Frontal cortex (tissue), 4 donors: ENCODE results near the gene SERPINA5. TPM values are rescaled to one million over a fixed set of nuclear protein-coding genes. Genes with fewer than 3 reads are reported as not detected.
"Not testable (repeated sequence)": the region's sequence is repeated elsewhere in the genome, so short reads cannot be mapped to it uniquely, and the experiment has no call there.

Experiments
- DNase-seq, 2 donors: peaks; one replicate each; pipeline ENCODE4 v3.0.0; 2012; ENCODE audit warnings: low spot score in 2 of 2
- FAIRE-seq: peaks from 2 replicates; lab custom pipeline; 2012; peaks lifted over from hg19 to GRCh38; lab: Jason Lieb, UNC
- total RNA-seq: library from RNA; depleted of rRNA; stranded (reverse); fragments of >200 nt; gene quantifications from one replicate; pipeline ENCODE4 v1.2.3, GENCODE V29; 2014
- donor health status: control.
- donor health status: control.
- donor health status: control.

Gene SERPINA5
- total RNA-seq, 1 donor from 2014 or later: not detected

- DNase-seq (no peak), FAIRE-seq (no peak)
Observed at GRCh38 chr14:94571950-94572349, 9.3 kb upstream of the SERPINA5 start.

DNA sequence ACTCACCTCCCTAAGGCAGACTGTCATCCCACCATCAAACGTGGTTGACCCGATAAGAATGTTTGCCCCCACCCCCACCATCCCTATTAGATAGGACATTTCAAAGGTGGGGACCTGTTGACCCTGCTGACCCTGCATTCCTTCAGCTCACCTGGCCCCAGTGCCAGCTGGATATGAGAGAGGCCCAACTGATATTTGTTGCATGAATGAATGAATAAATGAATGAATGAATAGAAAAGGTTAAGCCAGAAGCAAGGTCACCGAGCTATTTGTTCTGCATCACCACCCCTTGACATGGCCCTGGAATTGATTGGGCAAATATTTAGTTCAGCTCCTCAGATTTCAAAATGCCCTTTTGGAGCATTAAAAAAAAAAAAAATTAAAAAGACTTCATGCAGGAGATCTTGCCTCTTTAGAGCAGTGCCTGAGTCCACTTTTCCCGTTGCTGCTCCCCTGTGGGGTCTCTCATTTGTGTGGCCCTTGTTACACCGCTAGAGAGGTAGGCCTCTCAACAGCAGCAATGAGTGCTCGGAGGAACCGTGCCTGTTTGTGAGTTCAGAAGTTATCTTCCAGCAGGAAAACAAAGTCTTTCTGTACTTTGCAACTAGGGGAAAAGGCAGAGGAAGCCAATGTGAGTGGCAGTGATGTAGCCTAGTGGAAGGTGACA, 8.5 kb upstream of the SERPINA5 start:
- DNase-seq (no peak), FAIRE-seq (no peak)

GRCh38 chr14:94573475-94574277, 7.5 kb upstream of the SERPINA5 start:
- DNase-seq: no peak

DNA sequence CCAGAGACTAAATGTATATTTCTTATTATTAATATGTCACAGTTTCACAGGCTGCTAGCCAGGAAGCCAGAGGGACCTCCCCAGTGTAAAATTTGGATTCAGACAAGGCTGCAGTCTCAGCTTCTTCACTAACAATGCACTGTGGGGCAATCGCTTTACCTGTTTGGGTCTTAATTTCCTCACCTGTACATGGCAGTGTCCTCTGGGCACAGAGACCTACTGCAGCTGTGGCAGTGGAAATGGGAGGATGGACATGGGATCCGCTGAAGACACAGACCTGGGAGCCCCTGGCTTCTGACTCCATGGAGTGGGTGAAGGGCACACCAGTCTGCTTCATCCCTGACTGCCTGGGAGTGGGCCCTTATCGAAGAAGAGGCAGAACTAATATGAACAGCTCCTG, 6.9 kb upstream of the SERPINA5 start:
- DNase-seq (no peak), FAIRE-seq (no peak)

More at GRCh38 chr14:94573475-94574277, 7.5 kb upstream of the SERPINA5 start:
- no peak for FAIRE-seq

DNA sequence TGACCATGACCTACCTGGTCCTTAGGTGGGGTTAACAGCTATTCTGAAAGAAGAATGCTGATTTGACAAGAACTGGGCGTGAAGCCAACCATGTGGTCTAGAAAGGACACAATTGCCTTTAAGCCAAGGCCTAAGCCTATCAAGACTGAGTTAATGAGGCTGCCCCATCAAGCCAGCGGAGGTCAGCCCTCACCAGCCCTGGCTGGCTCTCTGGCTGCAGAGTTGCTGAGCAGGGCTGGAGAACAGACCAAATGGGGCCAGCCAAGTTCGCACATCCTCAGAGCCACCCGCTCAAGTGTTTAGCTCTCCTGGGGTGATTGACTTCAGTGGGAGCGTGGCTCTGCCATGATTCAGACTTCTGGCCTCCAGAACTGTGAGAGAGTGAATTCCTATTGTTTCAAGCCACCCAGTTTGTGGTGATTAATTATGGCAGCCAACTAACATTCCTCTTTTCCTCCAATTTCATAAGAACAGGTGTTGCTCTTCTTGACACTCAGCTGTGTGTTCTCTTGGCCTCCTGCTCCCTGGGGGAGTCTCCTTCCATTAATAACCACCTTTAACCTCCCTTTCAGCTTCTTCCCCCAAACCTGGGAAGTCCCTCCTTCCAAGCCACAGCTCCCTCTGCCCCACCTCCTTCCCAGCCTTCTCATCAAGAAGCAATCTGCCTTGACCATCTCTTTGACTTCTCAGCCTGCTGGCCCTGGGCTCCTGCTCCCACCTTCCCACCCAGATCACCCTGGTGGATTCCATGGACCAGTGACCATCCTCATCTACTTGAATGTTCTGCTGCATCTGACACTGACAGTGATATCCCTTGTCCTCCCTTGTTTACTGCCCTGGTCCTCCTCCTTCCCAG, 5.3 kb upstream of the SERPINA5 start:
- FAIRE-seq (no peak), DNase-seq (no peak)

DNA sequence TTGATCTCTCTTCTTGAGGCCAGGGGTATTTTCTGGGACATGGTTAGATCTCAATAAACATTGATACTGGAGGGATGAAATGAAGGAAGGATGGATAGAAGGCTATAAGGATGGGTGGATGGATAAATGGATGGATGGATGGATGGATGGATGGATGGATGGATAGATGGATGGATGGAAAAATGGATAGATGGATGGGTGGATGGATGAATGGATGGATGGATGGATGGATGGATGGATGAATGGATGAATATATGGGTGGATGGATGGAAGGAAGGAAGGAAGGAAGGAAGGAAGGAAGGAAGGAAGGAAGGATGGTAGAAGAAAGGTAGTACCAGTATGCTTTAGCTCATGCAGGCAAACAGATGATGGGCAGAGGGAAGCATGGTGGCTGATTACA, 3.8 kb upstream of the SERPINA5 start:
- DNase-seq, FAIRE-seq: not testable (repeated sequence)

DNA sequence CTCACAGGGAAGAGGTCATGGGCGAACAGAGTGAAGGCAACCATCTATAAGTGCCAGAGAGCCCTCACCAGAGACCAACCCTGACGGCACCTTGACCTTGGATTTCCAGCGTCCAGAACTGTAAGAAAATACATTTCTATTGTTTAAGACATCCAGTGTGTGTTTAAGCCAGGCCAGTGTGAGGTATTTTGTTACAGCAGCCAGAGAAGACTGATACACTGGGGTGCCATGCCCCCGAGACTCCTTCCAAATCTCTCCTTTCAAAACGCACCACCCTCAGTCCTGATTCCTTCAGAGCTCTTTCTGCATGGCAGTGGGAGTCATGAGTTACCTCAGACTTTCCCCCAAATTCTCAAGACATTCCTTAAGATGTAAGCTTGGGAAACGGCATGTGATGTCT, 2.5 kb upstream of the SERPINA5 start:
- FAIRE-seq (no peak), DNase-seq (no peak)

DNA sequence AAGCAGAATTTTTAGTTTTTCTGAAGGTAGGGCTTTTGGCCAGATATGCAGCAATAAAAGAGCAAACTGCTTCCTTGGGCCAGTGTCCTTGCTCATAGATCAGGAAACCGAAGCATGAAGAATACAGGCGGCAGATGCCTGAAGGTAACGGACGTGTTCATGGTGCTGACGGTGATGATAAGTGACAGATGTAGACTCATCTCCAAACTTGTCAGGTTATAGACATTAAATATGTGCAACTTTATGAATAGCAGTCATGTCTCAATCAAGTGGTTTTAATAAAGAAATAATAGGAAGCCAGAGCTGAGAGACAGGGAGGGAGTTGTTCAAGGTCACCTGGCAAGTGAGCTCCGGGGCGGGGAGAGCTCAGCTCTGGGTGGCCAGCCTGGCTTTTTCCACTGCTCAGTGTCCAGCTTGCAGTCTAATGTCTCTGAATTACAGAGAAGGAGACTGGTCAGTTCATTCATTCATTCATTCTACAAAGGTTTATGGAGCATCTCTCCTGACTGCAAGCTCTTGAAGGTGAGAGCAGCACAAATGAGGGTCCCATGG, 1.0 kb downstream of the SERPINA5 start:
- FAIRE-seq: no peak
- no peak for DNase-seq

GRCh38 chr14:94582851-94583250, 1.6 kb downstream of the SERPINA5 start:
- DNase-seq (no peak), FAIRE-seq (no peak)

GRCh38 chr14:94583557-94583956, 2.3 kb downstream of the SERPINA5 start:
- no peak for FAIRE-seq
- DNase-seq: no peak

- DNase-seq: no peak
- FAIRE-seq: no peak
Observed at GRCh38 chr14:94584591-94585280, 3.5 kb downstream of the SERPINA5 start.

DNA sequence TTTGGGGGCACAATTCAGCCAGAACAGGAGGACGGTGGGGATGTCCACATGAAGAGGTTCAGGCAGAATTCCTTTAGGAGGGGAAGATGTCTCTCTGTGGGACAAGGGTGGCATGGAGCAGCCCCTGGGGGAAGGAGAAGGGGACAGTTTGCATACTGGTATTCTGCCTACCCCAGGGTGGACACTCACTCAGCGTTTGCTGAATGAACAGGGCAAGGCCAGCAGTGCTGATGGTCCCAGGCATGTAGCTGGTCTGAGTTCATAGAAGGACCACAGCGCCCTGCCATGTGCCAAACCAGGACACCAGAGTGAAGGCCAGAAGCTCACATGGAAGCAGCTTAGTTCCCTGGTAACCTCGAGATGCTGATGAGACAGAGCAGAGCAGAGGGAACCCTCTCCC, 5.4 kb downstream of the SERPINA5 start:
- DNase-seq: no peak
- FAIRE-seq: no peak

GRCh38 chr14:94588311-94588710, 7.1 kb downstream of the SERPINA5 start:
- FAIRE-seq (no peak), DNase-seq (no peak)

DNA sequence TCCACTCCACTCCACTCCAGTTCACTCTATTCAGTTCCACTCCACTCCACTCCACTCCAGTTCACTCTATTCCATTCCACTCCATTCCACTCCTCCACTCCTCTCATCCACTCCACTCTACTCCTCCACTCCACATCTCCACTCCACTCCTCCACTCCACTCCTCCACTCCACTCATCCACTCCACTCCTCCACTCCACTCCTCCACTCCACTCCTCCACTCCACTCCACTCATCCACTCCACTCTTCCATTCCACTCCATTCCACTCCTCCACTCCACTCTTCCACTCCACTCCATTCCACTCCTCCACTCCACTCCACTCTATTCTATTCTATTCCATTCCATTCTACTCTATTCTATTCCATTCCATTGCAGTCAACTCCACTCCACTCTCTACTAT, 9.8 kb downstream of the SERPINA5 start:
- DNase-seq (no peak), FAIRE-seq (no peak)

- DNase-seq: no peak
- no peak for FAIRE-seq
Observed at GRCh38 chr14:94591871-94592270, 10.6 kb downstream of the SERPINA5 start.

GRCh38 chr14:94592457-94592856, 11.2 kb downstream of the SERPINA5 start:
- DNase-seq: no peak
- no peak for FAIRE-seq

- FAIRE-seq: no peak
Observed at GRCh38 chr14:94593376-94593748, 12.1 kb downstream of the SERPINA5 start.

DNA sequence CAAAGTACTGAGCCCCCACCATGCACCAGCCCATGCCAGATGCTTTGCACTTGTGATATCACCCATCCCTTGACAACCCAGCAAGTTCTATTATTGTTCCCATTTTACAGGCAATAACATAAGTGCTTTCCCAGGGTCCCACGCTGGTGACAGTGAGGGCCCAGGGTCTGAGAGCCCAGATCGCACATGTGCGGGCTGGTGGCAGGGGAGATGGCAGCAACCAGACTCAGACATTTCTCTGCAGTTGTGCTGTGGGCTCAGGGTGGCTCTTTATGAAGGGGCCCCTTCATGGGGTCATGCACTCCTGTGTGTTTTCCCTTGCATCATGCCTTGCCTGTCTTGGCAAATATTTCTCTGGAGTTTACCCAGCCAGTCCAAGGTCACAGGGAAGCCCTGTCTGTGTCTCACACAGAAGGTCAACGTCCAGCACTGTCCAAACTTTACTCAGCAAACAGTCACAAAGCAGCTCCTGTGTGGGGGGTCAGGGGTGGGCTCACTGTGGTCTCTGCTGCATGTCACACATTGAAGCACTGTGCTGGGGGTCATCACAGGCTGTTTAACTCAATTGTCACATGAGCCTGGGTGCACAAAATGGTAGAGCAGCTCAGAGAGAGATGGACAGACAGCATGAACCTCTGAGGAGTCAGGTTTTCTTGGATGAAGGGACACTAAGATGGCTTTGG, 12.7 kb downstream of the SERPINA5 start:
- no peak for FAIRE-seq

More at GRCh38 chr14:94593376-94593748, 12.1 kb downstream of the SERPINA5 start:
- DNase-seq: no peak

DNA sequence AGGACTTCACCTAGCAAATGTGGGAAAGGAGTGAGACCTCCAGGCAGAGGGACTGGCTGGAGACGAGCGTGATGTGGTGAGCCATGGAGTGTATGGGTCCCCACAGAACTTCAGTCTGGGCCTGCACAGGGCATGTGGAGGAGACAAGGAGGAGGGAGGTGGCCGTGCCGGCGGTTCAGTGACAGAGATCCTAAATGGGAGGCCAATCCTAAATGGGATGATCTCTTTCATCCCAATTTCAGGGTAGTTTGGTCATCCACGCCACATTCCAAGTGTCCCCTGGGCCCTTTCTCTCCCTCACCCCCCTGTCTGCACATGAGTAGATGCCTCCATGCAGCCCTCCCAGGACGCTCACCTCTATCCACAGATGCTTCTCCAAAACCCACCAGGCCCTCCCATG, 13.2 kb downstream of the SERPINA5 start:
- no peak for DNase-seq

More for the DNA sequence above, 12.7 kb downstream of the SERPINA5 start:
- no peak for DNase-seq

More for the DNA sequence above, 13.2 kb downstream of the SERPINA5 start:
- FAIRE-seq: no peak
